SW 1271 (cell line): ENCODE measurements around the gene EIF5AL1.
A peak's percentile ranks its signal among the peaks of the same experiment; 100 is the strongest.
"Not testable (repeated sequence)": the region's sequence is repeated elsewhere in the genome, so short reads cannot be mapped to it uniquely, and the experiment has no call there.

Source experiments
- DNase-seq, 2 experiments: peaks; one replicate each; lab custom pipeline; 2025; lab: John Stamatoyannopoulos, UW

Gene EIF5AL1

DNA sequence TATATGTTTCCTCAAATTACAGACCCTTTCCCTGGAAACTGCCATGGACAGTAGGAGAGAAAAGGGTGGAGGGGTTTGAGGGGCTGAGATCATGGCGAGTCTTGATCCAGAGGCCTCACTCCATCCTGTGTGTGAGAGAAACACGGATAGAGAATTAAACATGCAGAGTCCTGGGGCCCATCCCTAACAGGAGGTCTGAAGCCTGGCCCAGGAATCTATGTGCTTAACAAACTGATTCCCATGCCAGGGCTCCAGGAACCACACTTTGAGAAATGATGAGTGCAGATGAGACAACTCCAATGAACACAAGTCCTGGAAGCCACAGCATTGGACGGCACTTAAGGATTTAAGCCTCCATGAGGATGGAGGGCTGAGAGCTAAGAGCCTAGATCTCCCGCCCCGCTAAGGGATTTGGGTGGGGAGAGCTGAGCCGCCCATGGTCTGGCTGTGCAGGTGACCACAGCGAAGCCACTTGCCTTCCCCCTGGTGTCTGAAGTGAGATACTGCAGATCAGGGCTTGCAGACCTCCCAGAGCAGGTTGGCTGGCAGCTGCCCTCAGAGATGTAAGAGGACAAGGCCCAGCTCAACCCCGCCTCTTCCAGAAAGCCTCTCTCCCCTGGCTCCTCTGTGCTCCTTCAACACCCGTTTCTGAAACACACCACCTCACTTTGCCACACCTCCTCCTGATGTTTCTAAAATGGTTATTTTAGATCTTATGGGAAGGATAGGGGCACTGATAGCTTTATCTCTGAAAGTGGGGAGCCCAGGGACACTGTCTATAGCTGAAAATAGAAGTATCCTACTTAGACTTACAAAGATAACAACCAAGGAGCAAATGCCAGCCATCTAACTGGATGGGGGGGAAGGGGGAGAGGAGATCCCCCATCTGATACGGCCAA lies 24.8 kb upstream of the EIF5AL1 start:
- DNase-seq = peak in 1 of 2 experiments; percentile 29

DNA sequence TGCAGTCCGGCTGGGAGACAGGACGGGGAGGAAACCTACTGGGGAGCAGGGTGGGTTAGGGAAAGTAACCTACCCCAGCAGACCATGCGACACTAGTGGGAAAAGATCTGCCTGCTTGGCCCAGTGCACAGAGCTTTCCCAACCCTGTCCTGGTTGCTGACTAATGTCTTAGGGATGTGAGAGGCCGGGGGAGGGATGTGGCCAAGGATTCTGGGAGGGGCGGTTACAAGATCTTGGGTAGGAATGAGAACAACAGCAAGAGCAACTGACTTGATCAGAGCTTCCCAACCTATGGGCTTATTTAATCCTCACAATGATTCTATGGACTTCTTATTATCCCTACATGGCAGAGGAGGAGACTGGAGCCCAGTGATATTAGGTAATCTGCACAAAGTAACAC lies 24.0 kb upstream of the EIF5AL1 start:
- peak in 1 of 2 experiments; percentile 21 for DNase-seq

DNA sequence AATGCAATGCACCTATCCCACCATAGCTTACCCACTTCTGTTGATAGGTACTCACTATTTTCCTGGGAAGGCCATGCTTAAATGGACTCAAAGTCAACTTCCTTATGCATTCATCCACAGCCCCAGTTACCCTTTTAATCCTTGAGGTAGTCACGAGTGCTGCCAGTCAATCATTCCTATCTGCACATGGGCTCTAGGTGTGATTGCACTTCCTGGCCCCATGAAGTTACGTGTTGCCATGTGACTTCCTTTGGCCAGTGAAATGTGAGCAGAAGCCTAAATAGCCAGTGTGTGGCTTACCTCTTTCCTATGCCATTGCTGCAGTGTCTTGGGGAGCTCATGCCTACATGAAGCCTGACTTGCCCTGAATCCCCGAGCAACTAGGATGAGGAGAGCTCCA lies 23.5 kb upstream of the EIF5AL1 start:
- no peak for DNase-seq

GRCh38 chr10:79490400-79491142 lies 21.8 kb upstream of the EIF5AL1 start:
- DNase-seq = no peak

DNA sequence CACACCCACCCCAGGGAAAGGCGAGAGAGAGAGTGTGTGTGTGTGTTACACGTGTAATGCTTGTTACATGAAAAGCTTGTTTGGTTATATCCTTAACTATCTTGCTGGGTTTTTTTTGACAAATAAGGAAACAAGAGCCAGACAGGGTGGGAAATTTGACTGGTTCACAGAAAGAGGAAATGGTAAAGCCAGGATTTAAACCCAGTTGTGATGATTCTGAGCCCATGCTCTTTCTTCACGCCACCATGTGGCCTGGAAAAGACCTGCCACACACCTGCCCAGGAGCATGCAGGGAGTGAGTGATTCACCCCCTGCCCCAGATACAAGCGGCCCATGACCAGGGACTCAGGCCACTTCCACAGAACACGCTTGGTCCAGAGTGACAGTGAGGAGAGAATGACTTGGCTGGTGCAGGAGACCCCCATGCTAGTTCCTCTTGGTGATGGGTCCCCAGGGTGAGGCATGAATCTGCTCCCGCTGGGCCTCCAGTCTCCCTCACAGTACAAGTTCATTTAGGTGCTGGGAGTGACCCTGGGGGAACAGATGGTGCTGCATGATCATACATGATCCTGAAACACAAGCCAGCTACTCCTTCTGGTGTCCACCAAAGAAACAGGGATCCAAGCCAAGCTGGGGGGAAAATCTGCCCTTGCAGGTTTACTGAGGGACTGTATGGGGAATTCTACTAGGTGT lies 21.0 kb upstream of the EIF5AL1 start:
- DNase-seq = no peak

DNA sequence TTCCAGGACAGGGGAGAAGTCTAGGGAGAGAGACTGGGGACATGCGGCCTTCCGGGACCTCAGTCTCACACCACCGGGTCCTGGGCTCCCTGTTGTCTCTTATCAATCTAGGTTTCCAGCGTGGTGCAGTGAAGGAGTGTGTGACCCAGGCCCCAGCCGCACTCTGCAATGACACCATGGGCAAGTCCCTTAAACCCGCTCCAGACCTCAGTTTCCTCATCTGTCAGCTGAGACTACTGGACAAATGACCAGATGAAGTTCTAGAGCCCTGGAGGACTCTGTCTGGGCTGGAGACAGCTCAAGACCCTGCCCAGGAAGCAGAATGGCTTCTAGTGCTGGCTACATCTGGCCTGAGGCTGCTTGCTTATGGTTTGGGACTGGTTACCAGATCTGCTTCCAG lies 20.1 kb upstream of the EIF5AL1 start:
- DNase-seq = no peak

GRCh38 chr10:79492839-79493238 lies 19.5 kb upstream of the EIF5AL1 start:
- no peak for DNase-seq

DNA sequence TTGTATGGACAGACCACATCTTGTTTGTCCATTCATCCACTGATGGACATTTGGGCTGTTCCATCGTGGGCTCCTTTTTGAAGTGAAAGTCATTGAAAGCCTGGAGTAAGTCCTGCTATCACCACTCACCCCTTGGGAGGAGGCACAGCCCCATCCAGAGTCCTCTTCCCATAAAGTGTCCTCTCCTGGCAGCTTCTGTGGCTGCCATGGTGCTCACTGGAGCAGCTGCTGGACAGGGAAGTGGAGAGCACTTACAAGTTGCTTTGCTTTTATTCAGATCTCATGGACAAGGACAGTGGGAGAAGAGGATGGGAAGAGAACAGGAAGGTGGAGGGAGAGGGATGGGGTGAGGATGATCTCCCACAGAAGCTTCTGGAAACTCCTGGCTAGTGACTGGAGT lies 18.5 kb upstream of the EIF5AL1 start:
- DNase-seq = no peak

GRCh38 chr10:79494871-79495705 lies 17.2 kb upstream of the EIF5AL1 start:
- no peak for DNase-seq

DNA sequence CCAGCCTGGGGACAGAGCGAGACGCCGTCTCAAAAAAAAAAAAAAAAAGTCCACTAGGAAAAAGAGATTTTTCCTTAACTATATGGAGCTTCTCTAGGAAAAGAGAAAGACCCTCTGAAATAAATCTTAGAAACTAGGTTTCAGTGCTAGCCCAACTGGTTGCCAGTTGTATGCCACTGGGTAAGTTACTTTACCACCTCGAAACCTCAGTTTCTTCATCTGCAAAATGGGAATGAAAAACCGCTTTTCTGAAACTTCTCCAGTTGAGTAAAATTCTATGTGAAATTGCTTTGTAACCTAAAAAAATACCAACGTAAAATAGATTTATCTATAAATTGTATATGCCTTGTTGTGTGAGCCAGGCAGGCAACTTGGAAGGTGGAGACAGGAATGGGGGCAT lies 16.5 kb upstream of the EIF5AL1 start:
- no peak for DNase-seq

DNA sequence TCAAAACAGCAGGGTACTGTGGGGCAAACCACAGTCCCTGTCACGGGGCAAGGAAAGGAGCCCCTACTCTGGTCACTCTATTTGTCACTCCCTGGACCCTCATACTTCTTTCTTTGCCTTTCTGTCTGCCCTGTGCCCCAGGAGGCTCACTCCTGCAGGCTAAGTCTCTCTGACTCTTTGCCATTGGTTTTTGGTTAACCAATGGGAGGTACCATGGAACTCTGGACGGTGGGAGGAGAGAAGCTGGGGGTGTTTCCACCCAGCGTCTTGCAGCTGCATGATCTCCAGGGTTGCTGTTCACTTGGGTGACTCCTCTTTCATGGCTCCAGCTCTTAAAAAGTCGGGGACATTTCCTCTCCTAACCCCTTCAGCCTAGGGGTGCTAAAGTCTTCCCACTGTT lies 15.4 kb upstream of the EIF5AL1 start:
- no peak for DNase-seq

GRCh38 chr10:79498291-79498829 lies 14.0 kb upstream of the EIF5AL1 start:
- no peak for DNase-seq

DNA sequence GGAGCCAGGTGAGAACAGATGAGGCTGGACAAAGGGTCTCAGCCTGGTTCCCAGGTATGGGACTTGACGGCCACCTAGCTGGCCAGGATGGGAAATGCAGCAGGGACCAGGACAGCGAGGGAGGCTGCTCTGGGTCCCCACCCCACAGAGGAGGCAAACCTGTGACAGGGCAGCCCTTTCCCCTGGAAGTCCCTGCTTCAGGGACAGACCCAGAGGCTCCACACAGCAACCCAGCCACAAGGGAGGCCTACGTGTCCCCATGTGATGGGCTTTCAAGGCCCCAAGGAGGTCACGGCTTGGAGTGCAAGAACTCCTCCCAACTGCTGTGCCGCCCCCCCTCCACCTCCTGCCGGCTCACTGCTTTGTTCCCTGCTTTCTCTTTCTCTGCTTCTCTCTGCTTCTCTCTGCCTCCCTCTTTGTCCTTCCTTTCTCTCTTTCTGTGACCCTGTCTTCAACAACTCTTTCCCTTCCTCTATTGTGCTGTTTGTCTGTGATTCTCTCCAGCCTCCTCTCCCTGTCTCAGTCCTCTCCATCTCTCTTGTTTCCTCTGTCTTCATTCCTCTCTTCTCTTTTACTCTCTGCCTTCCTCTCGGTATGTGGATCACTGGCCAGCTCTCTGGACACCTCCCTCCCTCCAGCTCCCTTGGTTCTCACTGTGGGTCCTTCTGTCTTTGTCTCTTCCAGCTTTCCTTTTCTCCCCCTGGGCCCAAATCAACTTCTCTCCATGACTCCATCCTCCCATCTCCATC lies 9.6 kb upstream of the EIF5AL1 start:
- DNase-seq = peak in 1 of 2 experiments; percentile 7

DNA sequence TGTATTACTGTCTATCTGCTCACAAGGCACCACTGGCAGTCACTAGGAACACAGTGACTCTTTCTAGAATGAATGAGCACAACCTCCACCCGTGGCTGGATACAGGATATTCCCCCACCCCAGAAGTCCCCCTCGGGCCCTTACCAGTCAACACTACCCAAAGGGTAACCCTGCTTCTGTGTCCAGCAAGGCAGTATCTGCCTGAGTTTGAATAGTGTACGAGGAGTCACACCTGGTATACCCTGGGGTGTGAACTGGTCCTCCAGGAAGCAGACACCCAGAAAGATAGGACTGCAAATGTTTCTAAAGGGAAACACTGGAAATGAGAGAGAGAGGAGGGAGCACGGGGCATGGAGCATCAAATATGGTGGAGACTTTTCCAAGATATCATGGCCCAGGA lies 8.5 kb upstream of the EIF5AL1 start:
- DNase-seq = not testable (repeated sequence)

DNA sequence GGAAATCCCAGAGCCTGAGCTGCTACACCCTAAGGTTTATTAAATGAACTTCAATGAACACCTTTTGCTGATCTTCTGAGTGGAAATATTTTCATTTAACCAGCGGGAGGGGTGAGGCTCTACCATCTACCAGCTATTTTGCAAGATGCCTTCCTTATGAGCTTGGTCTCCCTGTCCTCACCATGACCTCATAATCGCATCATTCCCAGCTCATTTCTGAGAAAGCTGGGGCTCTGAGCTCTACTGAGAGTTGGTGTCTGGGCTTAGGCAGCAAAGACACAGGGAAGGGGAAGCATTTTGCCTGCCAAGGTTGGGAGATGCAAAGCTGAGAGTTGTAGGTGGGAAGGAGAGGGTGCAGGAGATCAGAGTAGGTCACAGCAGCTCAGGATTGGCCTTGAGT lies 7.8 kb upstream of the EIF5AL1 start:
- DNase-seq = not testable (repeated sequence)

DNA sequence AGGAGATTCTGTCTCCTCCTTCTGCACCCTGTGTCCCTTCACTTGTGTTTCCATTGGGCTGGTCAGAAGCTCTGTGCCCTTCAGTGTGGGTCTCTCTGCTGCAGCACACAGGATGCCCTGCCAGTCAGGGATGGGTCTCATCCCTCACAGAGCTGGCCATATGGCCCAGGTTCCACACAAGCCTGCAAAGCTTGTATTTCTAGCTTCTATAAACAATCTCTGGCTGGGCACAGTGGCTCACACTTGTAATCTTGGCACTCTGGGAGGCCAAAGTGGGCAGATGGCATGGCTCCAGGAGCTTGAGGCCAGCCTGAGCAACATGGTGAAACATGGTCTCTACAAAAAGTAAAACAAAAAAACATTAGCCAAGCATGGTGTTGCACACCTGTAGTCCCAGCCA lies 7.0 kb upstream of the EIF5AL1 start:
- DNase-seq = not testable (repeated sequence)

GRCh38 chr10:79505829-79506228 lies 6.5 kb upstream of the EIF5AL1 start:
- no peak for DNase-seq

DNA sequence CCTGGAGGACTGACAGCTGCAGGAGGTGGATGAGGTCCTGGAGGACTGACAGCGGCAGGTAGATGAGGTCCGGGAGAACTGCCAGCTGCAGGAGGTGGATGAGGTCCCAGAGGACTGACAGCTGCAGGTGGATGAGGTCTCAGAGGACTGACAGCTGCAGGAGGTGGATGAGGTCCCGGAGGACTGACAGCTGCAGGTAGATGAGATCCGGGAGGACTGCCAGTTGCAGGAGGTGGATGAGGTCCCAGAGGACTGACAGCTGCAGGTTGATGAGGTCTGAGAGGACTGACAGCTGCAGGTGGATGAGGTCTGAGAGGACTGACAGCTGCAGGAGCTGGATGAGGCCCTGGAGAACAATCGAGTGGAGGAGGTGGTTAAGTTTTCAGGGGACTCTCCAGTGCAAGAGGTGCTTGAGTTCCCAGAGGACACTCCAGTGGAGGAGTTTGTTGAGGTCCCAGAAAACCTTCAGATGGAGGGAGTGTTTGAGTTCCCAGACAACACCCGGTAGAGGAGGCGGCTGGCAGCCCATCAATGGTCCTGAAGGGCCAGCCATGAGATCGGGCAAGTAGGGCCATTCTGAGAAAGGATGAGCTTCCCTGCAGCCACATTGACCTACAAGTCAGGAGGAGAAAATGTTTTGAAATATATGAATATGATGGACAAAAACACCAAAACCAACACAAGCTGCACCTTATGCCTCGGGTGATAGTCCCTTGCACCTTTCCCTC lies 4.7 kb upstream of the EIF5AL1 start:
- DNase-seq = no peak

GRCh38 chr10:79508245-79508644 lies 4.1 kb upstream of the EIF5AL1 start:
- DNase-seq = not testable (repeated sequence)
